ENCODE data around the gene RITA1. TPM values are rescaled to one million over a fixed set of nuclear protein-coding genes. Genes with fewer than 3 reads are reported as not detected.

RITA1 gene
- total RNA-seq, 1 donor from 2014 or later, result 48.4 TPM

GRCh38 chr12:113197518-113198077, 12.1 kb downstream of the RITA1 start:
- Histone ChIP-seq H3K27ac (no peak overlapping the region), H3K9me3 (no peaks in the 10 kb centered on the region), H3K4me3 (no peak overlapping the region), H3K36me3 (no peaks in the 10 kb centered on the region), H3K4me1 (peaks cover 9 to 21% of the 10 kb centered on the region in 2 donors), H3K27me3 (no peaks in the 10 kb centered on the region)
- intact Hi-C loops (cut with DNase I), result loop anchor here (1.0 to 2.0 kb wide), 4 partner anchors 17 to 101 kb away; no protein-coding TSS in a partner anchor
- no peak for DNase-seq (ENCODE audit: low spot score in 2 of 2)
- no peak for TF ChIP-seq CTCF (IDR thresholded peaks at IDR 0.05)

GRCh38 chr12:113198296-113198695, 12.8 kb downstream of the RITA1 start:
- no peaks in the 10 kb centered on the region for H3K9me3 ChIP-seq
- peaks cover 6 to 21% of the 10 kb centered on the region in 2 donors for H3K4me1 ChIP-seq
- H3K4me3 ChIP-seq, result no peak overlapping the region
- no peaks in the 10 kb centered on the region for H3K36me3 ChIP-seq
- no peak for TF ChIP-seq CTCF (IDR thresholded peaks at IDR 0.05)
- H3K27me3 ChIP-seq, result no peaks in the 10 kb centered on the region
- no peak for DNase-seq (ENCODE audit: low spot score in 2 of 2)
- no peak overlapping the region for H3K27ac ChIP-seq
- intact Hi-C loops (cut with DNase I), result no loop called here

GRCh38 chr12:113200021-113200797, 14.7 kb downstream of the RITA1 start:
- intact Hi-C loops (cut with DNase I), result no loop called here
- H3K4me3 ChIP-seq, result no peak overlapping the region
- no peaks in the 10 kb centered on the region for H3K9me3 ChIP-seq
- peaks cover 0 to 5% of the 10 kb centered on the region in 2 donors for H3K4me1 ChIP-seq
- H3K27me3 ChIP-seq, result no peaks in the 10 kb centered on the region
- DNase-seq (ENCODE audit: low spot score in 2 of 2), result no peak
- H3K36me3 ChIP-seq, result no peaks in the 10 kb centered on the region
- no peak for TF ChIP-seq CTCF (IDR thresholded peaks at IDR 0.05)
- H3K27ac ChIP-seq, result no peak overlapping the region

GRCh38 chr12:113201187-113202177, 16.0 kb downstream of the RITA1 start:
- Histone ChIP-seq H3K36me3 (no peaks in the 10 kb centered on the region), H3K27ac (no peak overlapping the region), H3K4me1 (peaks cover 0 to 4% of the 10 kb centered on the region in 2 donors), H3K27me3 (no peaks in the 10 kb centered on the region), H3K9me3 (peaks cover 0 to 5% of the 10 kb centered on the region in 2 donors), H3K4me3 (no peak overlapping the region)
- intact Hi-C loops (cut with DNase I), result no loop called here
- TF ChIP-seq CTCF (IDR thresholded peaks at IDR 0.05), result no peak
- DNase-seq (ENCODE audit: low spot score in 2 of 2), result no peak

GRCh38 chr12:113202300-113203075, 17.0 kb downstream of the RITA1 start:
- Histone ChIP-seq H3K4me1 (no peaks in the 10 kb centered on the region), H3K9me3 (peaks cover 0 to 11% of the 10 kb centered on the region in 2 donors)
- intact Hi-C loops (cut with DNase I), result no loop called here

More at GRCh38 chr12:113202300-113203075, 17.0 kb downstream of the RITA1 start:
- H3K27me3 ChIP-seq, result no peaks in the 10 kb centered on the region
- H3K27ac ChIP-seq, result no peak overlapping the region
- no peak for DNase-seq (ENCODE audit: low spot score in 2 of 2)
- TF ChIP-seq CTCF (IDR thresholded peaks at IDR 0.05), result no peak
- no peaks in the 10 kb centered on the region for H3K36me3 ChIP-seq
- H3K4me3 ChIP-seq, result no peak overlapping the region

Measured in ascending aorta (tissue), 2 donors.